HEK293 (cell line): Measurements from ENCODE around the gene TLE2.

ENCODE experiments used
- IKZF3 ChIP-seq: fragments of 450-650 bp; IDR thresholded peaks from 2 replicates; pipeline ENCODE4 v1.5.0; 2018; ENCODE audit warnings: missing biosample characterization, mild to moderate bottlenecking, missing genetic modification characterization, moderate library complexity
- SALL2 ChIP-seq: fragments of 450-650 bp; formaldehyde crosslinking; IDR thresholded peaks from 2 replicates; pipeline ENCODE4 v1.5.0; 2017; ENCODE audit warnings: missing biosample characterization, mild to moderate bottlenecking, missing genetic modification characterization, borderline replicate concordance
- TCF7L2 ChIP-seq: IDR thresholded peaks from 2 replicates; pipeline ENCODE4 v1.6.1; 2011; ENCODE audit warnings: low read depth, mild to moderate bottlenecking, inconsistent platforms, low read length, moderate library complexity, borderline replicate concordance
- YY1 ChIP-seq: fragments of 450-650 bp; formaldehyde crosslinking; IDR thresholded peaks from 2 replicates; pipeline ENCODE4 v1.5.1; 2018; ENCODE audit warnings: missing biosample characterization, missing genetic modification characterization
- ZBTB1 ChIP-seq: fragments of 450-650 bp; formaldehyde crosslinking; IDR thresholded peaks from 2 replicates; pipeline ENCODE4 v1.5.1; 2016; ENCODE audit warnings: missing biosample characterization, missing genetic modification characterization
- ZBTB11 ChIP-seq: fragments of 450-650 bp; formaldehyde crosslinking; conservative IDR thresholded peaks from 2 replicates; pipeline ENCODE4 v1.5.1; 2016; ENCODE audit warnings: low read depth, missing biosample characterization, missing genetic modification characterization
- ZEB2 ChIP-seq: fragments of 450-650 bp; formaldehyde crosslinking; IDR thresholded peaks from 2 replicates; pipeline ENCODE4 v1.5.1; 2016; ENCODE audit warnings: missing biosample characterization, missing genetic modification characterization
- ZNF155 ChIP-seq: fragments of 450-650 bp; formaldehyde crosslinking; IDR thresholded peaks from 2 replicates; pipeline ENCODE4 v1.5.1; 2016; ENCODE audit warnings: missing biosample characterization, missing genetic modification characterization
- ZNF175 ChIP-seq: fragments of 450-650 bp; formaldehyde crosslinking; IDR thresholded peaks from 2 replicates; pipeline ENCODE4 v1.5.1; 2016; ENCODE audit warnings: missing biosample characterization, missing genetic modification characterization
- ZNF221 ChIP-seq: fragments of 450-650 bp; formaldehyde crosslinking; IDR thresholded peaks from 2 replicates; pipeline ENCODE4 v1.5.1; 2017; ENCODE audit warnings: missing biosample characterization, missing genetic modification characterization, borderline replicate concordance
- ZNF223 ChIP-seq: fragments of 450-650 bp; formaldehyde crosslinking; IDR thresholded peaks from 2 replicates; pipeline ENCODE4 v1.5.1; 2016; ENCODE audit warnings: missing biosample characterization, missing genetic modification characterization
- ZNF423 ChIP-seq: fragments of 450-650 bp; formaldehyde crosslinking; IDR thresholded peaks from 2 replicates; pipeline ENCODE4 v1.5.1; 2016; ENCODE audit warnings: missing biosample characterization, missing genetic modification characterization
- ZNF48 ChIP-seq: fragments of 450-650 bp; formaldehyde crosslinking; IDR thresholded peaks from 2 replicates; pipeline ENCODE4 v1.5.1; 2016; ENCODE audit warnings: missing biosample characterization, missing genetic modification characterization
- ZNF488 ChIP-seq: fragments of 450-650 bp; formaldehyde crosslinking; IDR thresholded peaks from 2 replicates; pipeline ENCODE4 v1.5.1; 2016; ENCODE audit warnings: missing biosample characterization, missing genetic modification characterization
- ZNF529 ChIP-seq: fragments of 450-650 bp; formaldehyde crosslinking; IDR thresholded peaks from 2 replicates; pipeline ENCODE4 v1.5.1; 2017; ENCODE audit warnings: missing genetic modification characterization, missing biosample characterization; ENCODE audit not compliant: insufficient replicate concordance
- ZNF571 ChIP-seq: fragments of 450-650 bp; formaldehyde crosslinking; IDR thresholded peaks from 2 replicates; pipeline ENCODE4 v1.5.0; 2017; ENCODE audit warnings: missing biosample characterization, missing genetic modification characterization
- ZNF621 ChIP-seq: fragments of 450-650 bp; formaldehyde crosslinking; IDR thresholded peaks from 2 replicates; pipeline ENCODE4 v1.5.1; 2017; ENCODE audit warnings: missing biosample characterization, missing genetic modification characterization
- ZNF658 ChIP-seq: fragments of 450-650 bp; formaldehyde crosslinking; IDR thresholded peaks from 2 replicates; pipeline ENCODE4; 2016; ENCODE audit warnings: missing biosample characterization, missing genetic modification characterization
- ZNF707 ChIP-seq: fragments of 450-650 bp; formaldehyde crosslinking; IDR thresholded peaks from 2 replicates; pipeline ENCODE4 v1.5.1; 2016; ENCODE audit warnings: missing biosample characterization, missing genetic modification characterization
- ZNF830 ChIP-seq: fragments of 450-650 bp; IDR thresholded peaks from 2 replicates; pipeline ENCODE4 v1.5.0; 2018; ENCODE audit warnings: missing biosample characterization, missing genetic modification characterization, low read depth, mild to moderate bottlenecking, moderate library complexity
- ZNF837 ChIP-seq: fragments of 450-650 bp; formaldehyde crosslinking; IDR thresholded peaks from 2 replicates; pipeline ENCODE4 v1.5.1; 2016; ENCODE audit warnings: missing biosample characterization, missing genetic modification characterization
- TF ChIP-seq, protein P1 (sequence below): fragments of 450-650 bp; formaldehyde crosslinking; IDR thresholded peaks from 2 replicates; pipeline ENCODE4 v1.5.1; 2016; ENCODE audit warnings: missing biosample characterization, missing genetic modification characterization
- TF ChIP-seq, protein P2 (sequence below): fragments of 450-650 bp; formaldehyde crosslinking; IDR thresholded peaks from 2 replicates; pipeline ENCODE4 v1.5.1; 2017; ENCODE audit warnings: missing biosample characterization, mild to moderate bottlenecking, missing genetic modification characterization, moderate library complexity
- TF ChIP-seq, protein P3 (sequence below): fragments of 450-650 bp; formaldehyde crosslinking; IDR thresholded peaks from 2 replicates; pipeline ENCODE4 v1.5.1; 2016; ENCODE audit warnings: missing biosample characterization, missing genetic modification characterization
- TF ChIP-seq, protein P4 (sequence below): fragments of 450-650 bp; formaldehyde crosslinking; IDR thresholded peaks from 2 replicates; pipeline ENCODE4 v1.5.1; 2016; ENCODE audit warnings: missing biosample characterization, missing genetic modification characterization

Gene TLE2

DNA sequence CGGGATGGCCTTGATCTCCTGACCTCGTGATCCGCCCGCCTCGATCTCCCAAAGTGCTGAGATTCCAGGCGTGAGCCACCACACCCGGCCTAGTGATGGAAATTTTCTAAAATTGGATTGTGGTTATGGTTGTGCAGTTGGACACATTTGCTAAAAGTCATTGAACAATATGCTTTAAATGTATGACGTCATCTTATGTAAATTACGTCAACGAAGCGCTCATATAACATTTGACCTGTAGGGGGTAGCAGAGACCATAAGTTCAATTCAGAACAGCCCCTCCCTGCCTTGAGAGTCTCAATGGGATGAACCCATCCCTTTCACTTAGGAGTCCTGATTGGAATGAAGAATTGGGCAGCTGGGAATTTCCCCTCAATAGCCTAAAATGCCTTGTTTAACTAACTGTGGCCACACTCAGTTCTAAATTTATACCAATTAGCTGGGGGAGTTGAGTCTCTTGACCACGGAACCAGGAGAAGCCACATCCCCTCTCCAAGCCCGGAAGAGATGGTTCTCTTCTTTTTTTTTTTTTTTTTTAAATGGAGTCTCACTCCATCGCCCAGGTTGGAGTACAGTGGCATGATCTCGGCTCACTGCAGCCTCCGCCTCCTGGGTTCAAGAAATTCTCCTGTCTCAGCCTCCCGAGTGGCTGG lies 66.9 kb downstream of the TLE2 start (continued):
- TF ChIP-seq ZBTB11 (tag by site-specific recombination) (no peak), ZNF175 (tag by site-specific recombination) (no peak), ZNF621 (tag by site-specific recombination) (no peak), ZNF155 (no peak), ZNF48 (no peak), ZNF837 (tag by site-specific recombination) (no peak), YY1 (tag by site-specific recombination) (no peak), ZNF221 (no peak), ZNF658 (tag by site-specific recombination) (no peak), ZBTB1 (tag by site-specific recombination) (no peak), ZNF223 (no peak), ZNF571 (tag by site-specific recombination) (no peak), ZNF488 (no peak), IKZF3 (tag by site-specific recombination) (peak; percentile 94), ZEB2 (tag by site-specific recombination) (peak; percentile 77), SALL2 (tag by site-specific recombination) (no peak), ZNF830 (tag by site-specific recombination) (no peak), ZNF529 (tag by site-specific recombination) (no peak), TCF7L2 (no peak), ZNF707 (no peak), ZNF423 (tag by site-specific recombination) (no peak)
- TF ChIP-seq, protein P1, sequence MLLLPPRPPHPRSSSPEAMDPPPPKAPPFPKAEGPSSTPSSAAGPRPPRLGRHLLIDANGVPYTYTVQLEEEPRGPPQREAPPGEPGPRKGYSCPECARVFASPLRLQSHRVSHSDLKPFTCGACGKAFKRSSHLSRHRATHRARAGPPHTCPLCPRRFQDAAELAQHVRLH = no peak
- TF ChIP-seq, protein P2, sequence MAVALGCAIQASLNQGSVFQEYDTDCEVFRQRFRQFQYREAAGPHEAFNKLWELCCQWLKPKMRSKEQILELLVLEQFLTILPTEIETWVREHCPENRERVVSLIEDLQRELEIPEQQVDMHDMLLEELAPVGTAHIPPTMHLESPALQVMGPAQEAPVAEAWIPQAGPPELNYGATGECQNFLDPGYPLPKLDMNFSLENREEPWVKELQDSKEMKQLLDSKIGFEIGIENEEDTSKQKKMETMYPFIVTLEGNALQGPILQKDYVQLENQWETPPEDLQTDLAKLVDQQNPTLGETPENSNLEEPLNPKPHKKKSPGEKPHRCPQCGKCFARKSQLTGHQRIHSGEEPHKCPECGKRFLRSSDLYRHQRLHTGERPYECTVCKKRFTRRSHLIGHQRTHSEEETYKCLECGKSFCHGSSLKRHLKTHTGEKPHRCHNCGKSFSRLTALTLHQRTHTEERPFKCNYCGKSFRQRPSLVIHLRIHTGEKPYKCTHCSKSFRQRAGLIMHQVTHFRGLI (tag by site-specific recombination) = no peak; the same call in 1 of the 2 replicates
- TF ChIP-seq, protein P3, sequence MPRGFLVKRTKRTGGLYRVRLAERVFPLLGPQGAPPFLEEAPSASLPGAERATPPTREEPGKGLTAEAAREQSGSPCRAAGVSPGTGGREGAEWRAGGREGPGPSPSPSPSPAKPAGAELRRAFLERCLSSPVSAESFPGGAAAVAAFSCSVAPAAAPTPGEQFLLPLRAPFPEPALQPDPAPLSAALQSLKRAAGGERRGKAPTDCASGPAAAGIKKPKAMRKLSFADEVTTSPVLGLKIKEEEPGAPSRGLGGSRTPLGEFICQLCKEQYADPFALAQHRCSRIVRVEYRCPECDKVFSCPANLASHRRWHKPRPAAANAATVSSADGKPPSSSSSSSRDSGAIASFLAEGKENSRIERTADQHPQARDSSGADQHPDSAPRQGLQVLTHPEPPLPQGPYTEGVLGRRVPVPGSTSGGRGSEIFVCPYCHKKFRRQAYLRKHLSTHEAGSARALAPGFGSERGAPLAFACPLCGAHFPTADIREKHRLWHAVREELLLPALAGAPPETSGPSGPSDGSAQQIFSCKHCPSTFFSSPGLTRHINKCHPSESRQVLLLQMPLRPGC (tag by site-specific recombination) = peak; percentile 55; the same call in 1 of the 2 replicates
- TF ChIP-seq, protein P4, sequence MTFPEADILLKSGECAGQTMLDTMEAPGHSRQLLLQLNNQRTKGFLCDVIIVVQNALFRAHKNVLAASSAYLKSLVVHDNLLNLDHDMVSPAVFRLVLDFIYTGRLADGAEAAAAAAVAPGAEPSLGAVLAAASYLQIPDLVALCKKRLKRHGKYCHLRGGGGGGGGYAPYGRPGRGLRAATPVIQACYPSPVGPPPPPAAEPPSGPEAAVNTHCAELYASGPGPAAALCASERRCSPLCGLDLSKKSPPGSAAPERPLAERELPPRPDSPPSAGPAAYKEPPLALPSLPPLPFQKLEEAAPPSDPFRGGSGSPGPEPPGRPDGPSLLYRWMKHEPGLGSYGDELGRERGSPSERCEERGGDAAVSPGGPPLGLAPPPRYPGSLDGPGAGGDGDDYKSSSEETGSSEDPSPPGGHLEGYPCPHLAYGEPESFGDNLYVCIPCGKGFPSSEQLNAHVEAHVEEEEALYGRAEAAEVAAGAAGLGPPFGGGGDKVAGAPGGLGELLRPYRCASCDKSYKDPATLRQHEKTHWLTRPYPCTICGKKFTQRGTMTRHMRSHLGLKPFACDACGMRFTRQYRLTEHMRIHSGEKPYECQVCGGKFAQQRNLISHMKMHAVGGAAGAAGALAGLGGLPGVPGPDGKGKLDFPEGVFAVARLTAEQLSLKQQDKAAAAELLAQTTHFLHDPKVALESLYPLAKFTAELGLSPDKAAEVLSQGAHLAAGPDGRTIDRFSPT (tag by site-specific recombination) = no peak
